GM15510 (cell line): ENCODE data around the gene ELOVL2.

Source experiments
- POLR2A ChIP-seq: IDR thresholded peaks from 3 replicates; pipeline ENCODE4 v1.6.1; 2011; ENCODE audit warnings: borderline replicate concordance; ENCODE audit not compliant: insufficient read length; ENCODE audit errors: extremely low read depth

The ELOVL2 gene

GRCh38 chr6:10939840-10940239, 104.3 kb downstream of the ELOVL2 start:
- TF ChIP-seq POLR2A = no peak

DNA sequence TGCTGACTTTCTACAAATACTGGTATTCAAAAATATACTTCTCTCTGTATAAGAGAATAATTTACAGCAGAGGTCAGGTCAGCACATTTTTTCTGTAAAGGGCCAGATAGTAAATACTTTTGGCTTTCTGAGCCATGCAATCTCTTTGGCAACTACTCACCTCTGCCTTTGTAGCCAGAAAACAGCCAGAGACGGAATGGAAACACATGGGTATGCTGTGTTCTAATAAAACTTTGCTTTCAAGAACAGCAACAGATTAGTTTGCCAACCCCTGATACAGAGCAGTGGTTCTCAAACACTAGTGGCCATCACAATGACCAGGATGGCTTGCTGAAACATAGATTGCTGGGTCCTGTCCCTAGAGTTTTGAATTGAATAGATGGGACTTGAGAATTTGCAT, 111.0 kb downstream of the ELOVL2 start:
- no peak for TF ChIP-seq POLR2A
